ENCODE data around the gene RNASE1. TPM values are rescaled to one million over a fixed set of nuclear protein-coding genes. Genes with fewer than 3 reads are reported as not detected.

Gene RNASE1
- total and polyA plus RNA-seq, 2 experiments from 2014 or later, result 0.56 to 1.7 TPM

- TF ChIP-seq, protein P1, sequence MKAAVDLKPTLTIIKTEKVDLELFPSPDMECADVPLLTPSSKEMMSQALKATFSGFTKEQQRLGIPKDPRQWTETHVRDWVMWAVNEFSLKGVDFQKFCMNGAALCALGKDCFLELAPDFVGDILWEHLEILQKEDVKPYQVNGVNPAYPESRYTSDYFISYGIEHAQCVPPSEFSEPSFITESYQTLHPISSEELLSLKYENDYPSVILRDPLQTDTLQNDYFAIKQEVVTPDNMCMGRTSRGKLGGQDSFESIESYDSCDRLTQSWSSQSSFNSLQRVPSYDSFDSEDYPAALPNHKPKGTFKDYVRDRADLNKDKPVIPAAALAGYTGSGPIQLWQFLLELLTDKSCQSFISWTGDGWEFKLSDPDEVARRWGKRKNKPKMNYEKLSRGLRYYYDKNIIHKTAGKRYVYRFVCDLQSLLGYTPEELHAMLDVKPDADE (IDR thresholded peaks at IDR 0.05), result no peak
- TF ChIP-seq, protein P2, sequence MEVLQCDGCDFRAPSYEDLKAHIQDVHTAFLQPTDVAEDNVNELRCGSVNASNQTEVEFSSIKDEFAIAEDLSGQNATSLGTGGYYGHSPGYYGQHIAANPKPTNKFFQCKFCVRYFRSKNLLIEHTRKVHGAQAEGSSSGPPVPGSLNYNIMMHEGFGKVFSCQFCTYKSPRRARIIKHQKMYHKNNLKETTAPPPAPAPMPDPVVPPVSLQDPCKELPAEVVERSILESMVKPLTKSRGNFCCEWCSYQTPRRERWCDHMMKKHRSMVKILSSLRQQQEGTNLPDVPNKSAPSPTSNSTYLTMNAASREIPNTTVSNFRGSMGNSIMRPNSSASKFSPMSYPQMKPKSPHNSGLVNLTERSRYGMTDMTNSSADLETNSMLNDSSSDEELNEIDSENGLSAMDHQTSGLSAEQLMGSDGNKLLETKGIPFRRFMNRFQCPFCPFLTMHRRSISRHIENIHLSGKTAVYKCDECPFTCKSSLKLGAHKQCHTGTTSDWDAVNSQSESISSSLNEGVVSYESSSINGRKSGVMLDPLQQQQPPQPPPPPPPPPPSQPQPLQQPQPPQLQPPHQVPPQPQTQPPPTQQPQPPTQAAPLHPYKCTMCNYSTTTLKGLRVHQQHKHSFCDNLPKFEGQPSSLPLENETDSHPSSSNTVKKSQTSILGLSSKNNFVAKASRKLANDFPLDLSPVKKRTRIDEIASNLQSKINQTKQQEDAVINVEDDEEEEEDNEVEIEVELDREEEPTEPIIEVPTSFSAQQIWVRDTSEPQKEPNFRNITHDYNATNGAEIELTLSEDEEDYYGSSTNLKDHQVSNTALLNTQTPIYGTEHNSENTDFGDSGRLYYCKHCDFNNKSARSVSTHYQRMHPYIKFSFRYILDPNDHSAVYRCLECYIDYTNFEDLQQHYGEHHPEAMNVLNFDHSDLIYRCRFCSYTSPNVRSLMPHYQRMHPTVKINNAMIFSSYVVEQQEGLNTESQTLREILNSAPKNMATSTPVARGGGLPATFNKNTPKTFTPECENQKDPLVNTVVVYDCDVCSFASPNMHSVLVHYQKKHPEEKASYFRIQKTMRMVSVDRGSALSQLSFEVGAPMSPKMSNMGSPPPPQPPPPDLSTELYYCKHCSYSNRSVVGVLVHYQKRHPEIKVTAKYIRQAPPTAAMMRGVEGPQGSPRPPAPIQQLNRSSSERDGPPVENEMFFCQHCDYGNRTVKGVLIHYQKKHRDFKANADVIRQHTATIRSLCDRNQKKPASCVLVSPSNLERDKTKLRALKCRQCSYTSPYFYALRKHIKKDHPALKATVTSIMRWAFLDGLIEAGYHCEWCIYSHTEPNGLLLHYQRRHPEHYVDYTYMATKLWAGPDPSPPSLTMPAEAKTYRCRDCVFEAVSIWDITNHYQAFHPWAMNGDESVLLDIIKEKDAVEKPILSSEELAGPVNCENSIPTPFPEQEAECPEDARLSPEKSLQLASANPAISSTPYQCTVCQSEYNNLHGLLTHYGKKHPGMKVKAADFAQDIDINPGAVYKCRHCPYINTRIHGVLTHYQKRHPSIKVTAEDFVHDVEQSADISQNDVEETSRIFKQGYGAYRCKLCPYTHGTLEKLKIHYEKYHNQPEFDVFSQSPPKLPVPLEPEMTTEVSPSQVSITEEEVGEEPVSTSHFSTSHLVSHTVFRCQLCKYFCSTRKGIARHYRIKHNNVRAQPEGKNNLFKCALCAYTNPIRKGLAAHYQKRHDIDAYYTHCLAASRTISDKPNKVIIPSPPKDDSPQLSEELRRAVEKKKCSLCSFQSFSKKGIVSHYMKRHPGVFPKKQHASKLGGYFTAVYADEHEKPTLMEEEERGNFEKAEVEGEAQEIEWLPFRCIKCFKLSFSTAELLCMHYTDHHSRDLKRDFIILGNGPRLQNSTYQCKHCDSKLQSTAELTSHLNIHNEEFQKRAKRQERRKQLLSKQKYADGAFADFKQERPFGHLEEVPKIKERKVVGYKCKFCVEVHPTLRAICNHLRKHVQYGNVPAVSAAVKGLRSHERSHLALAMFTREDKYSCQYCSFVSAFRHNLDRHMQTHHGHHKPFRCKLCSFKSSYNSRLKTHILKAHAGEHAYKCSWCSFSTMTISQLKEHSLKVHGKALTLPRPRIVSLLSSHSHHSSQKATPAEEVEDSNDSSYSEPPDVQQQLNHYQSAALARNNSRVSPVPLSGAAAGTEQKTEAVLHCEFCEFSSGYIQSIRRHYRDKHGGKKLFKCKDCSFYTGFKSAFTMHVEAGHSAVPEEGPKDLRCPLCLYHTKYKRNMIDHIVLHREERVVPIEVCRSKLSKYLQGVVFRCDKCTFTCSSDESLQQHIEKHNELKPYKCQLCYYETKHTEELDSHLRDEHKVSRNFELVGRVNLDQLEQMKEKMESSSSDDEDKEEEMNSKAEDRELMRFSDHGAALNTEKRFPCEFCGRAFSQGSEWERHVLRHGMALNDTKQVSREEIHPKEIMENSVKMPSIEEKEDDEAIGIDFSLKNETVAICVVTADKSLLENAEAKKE (CRISPR knock-in tag; IDR thresholded peaks at IDR 0.05), result no peak
Observed at GRCh38 chr14:20782280-20782890, 20.3 kb downstream of the RNASE1 start (continued).

- Mint-ChIP-seq H3K4me1 (peaks cover 47% of the 10 kb centered on the region), H3K27ac (peak overlapping the region; percentile 41), H3K9me3 (no peaks in the 10 kb centered on the region; the same call in 2 of the 3 replicates), H3K36me3 (ENCODE audit: low read depth) (peaks cover 5% of the 10 kb centered on the region; the same call in 1 of the 3 replicates), H3K4me3 (0 out of 3 replicates have a peak overlapping the region, but pooled peaks have one; percentile 2), H3K27me3 (ENCODE audit: insufficient read depth, low read depth, poor library complexity) (peaks cover 6% of the 10 kb centered on the region)
- Histone ChIP-seq H3K27me3 (ENCODE audit: insufficient read depth) (no peaks in the 10 kb centered on the region), H3K36me3 (ENCODE audit: insufficient read depth) (no peaks in the 10 kb centered on the region), H2AFZ (peak overlapping the region; percentile 11; the same call in 1 of the 2 replicates), H3K27ac (ENCODE audit: low read depth) (peak overlapping the region; percentile 73), H3K4me1 (ENCODE audit: insufficient read depth) (peaks cover 48% of the 10 kb centered on the region), H3K4me3 (peak overlapping the region; percentile 6), H3K4me2 (peak overlapping the region; percentile 59), H3F3A (replicated peaks; ENCODE audit: low read depth) (no peaks in the 10 kb centered on the region), H3K79me2 (replicated peaks; ENCODE audit: insufficient read depth) (no peaks in the 10 kb centered on the region), H3K9me2 (ENCODE audit: insufficient read depth) (no peaks in the 10 kb centered on the region), H4K20me1 (replicated peaks; ENCODE audit: insufficient read depth) (no peaks in the 10 kb centered on the region)
- TF ChIP-seq STAT1 (IDR thresholded peaks at IDR 0.05; ENCODE audit: unreplicated experiment) (no peak), NANOG (IDR thresholded peaks at IDR 0.05; ENCODE audit: borderline replicate concordance) (no peak), EZH2phosphoT487 (IDR thresholded peaks at IDR 0.05; ENCODE audit: unreplicated experiment) (no peak), EZH2 (IDR thresholded peaks at IDR 0.05; ENCODE audit: low read depth, unreplicated experiment) (no peak)
- ATAC-seq, result peak; percentile 28
- no peak for DNase-seq (ENCODE audit: low spot score)
Observed at GRCh38 chr14:20781803-20782202, 20.8 kb downstream of the RNASE1 start.
